Measurements from ENCODE around the gene KLHL11. TPM values are rescaled to one million over a fixed set of nuclear protein-coding genes. Genes with fewer than 3 reads are reported as not detected.

The KLHL11 gene, protein sequence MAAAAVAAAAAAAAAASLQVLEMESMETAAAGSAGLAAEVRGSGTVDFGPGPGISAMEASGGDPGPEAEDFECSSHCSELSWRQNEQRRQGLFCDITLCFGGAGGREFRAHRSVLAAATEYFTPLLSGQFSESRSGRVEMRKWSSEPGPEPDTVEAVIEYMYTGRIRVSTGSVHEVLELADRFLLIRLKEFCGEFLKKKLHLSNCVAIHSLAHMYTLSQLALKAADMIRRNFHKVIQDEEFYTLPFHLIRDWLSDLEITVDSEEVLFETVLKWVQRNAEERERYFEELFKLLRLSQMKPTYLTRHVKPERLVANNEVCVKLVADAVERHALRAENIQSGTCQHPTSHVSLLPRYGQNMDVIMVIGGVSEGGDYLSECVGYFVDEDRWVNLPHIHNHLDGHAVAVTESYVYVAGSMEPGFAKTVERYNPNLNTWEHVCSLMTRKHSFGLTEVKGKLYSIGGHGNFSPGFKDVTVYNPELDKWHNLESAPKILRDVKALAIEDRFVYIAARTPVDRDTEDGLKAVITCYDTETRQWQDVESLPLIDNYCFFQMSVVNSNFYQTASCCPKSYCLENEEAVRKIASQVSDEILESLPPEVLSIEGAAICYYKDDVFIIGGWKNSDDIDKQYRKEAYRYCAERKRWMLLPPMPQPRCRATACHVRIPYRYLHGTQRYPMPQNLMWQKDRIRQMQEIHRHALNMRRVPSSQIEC
- total RNA-seq: 1 to 10 TPM; 2.1 to 4.9 (median 3.6) TPM
- polyA plus RNA-seq: 1 to 10 TPM; 1.4 TPM
- long read RNA-seq, donor 1, partial matches to known transcripts: 0 of 1 reads
- long read RNA-seq, donor 1, other reads (novel, unspliced or antisense): 1 of 1 reads
- long read RNA-seq, donor 2: 0 reads
- long read RNA-seq, donor 3: 0 reads

DNA sequence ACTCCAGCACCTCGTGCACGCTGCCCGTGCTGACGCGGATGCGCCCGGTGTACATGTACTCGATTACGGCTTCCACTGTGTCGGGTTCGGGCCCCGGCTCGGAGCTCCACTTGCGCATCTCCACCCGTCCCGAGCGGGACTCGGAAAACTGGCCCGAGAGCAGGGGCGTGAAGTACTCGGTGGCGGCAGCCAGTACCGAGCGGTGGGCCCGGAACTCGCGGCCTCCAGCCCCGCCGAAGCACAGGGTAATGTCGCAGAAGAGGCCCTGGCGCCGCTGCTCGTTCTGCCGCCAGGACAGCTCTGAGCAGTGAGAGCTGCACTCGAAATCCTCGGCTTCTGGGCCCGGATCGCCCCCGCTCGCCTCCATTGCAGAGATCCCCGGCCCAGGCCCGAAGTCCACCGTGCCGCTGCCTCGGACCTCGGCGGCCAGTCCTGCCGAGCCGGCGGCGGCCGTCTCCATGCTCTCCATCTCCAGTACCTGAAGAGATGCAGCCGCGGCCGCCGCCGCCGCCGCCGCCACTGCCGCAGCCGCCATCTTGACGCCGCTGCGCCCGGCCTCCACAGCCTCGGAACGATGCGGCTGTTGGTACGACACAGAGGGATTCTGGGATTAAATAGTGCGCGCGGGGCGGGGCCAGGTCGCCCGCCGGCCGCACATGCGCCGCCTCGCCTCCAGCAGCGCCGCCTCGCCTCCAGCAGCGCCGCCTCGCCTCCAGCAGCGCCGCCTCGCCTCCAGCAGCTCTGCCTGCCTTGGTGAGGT is at the start of gene KLHL11:
Gene KLHL11 (minus strand): TSS at position 588 of the 760 bp plus-strand sequence. CDS start 53 bp downstream, at position 535.
- Histone ChIP-seq H3K36me3 (peaks cover 0 to 36% (median 6%) of the 10 kb centered on the region in 9 donors), H3K4me3 (peak within 1 kb of the TSS; percentile 86 to 100 (median 96)), H3K27me3 (no peaks in the 10 kb centered on the region), H3K9me3 (no peaks in the 10 kb centered on the region), H3K27ac (peak within 1 kb of the TSS; percentile 49 to 96 (median 92)), H3K4me1 (peaks cover 5 to 53% (median 39%) of the 10 kb centered on the region in 9 donors)
- peak; percentile 96 to 99 (median 98) for ATAC-seq
- intact Hi-C loops (cut with DNase I): no loop called here
- TF ChIP-seq, protein P1, sequence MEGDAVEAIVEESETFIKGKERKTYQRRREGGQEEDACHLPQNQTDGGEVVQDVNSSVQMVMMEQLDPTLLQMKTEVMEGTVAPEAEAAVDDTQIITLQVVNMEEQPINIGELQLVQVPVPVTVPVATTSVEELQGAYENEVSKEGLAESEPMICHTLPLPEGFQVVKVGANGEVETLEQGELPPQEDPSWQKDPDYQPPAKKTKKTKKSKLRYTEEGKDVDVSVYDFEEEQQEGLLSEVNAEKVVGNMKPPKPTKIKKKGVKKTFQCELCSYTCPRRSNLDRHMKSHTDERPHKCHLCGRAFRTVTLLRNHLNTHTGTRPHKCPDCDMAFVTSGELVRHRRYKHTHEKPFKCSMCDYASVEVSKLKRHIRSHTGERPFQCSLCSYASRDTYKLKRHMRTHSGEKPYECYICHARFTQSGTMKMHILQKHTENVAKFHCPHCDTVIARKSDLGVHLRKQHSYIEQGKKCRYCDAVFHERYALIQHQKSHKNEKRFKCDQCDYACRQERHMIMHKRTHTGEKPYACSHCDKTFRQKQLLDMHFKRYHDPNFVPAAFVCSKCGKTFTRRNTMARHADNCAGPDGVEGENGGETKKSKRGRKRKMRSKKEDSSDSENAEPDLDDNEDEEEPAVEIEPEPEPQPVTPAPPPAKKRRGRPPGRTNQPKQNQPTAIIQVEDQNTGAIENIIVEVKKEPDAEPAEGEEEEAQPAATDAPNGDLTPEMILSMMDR (IDR thresholded peaks at IDR 0.05): peak in 3 of 9 donors; percentile 11 to 34 (median 31)
- peak; percentile 87 for DNase-seq
- WGBS, 2 donors: 0% methylated on average over 88 to 90 of the region's 90 CpGs

DNA sequence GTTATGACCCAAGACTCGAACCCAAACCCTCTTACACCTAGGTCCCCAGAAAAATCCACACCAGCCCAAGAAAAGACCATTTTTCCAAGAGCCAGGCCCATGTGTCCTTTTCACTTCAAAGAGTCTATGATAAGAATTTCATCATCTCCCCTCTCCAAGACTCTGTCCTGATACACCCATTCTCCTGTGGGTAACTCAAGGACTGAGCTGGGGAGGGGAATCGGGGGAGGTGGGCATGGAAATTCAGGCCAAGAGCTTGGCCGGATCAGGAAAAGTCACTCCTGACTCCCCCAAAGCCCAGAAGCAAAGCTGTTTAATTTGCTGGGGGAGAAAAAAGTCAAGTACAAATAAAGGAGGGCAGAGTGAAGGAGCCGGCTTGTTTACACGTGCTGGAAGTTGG is 49.8 kb upstream of the KLHL11 start:
- H3K36me3 ChIP-seq: peaks cover 0 to 41% (median 37%) of the 10 kb centered on the region in 9 donors
- H3K27me3 ChIP-seq: no peaks in the 10 kb centered on the region
- intact Hi-C loops (cut with DNase I): no loop called here
- H3K27ac ChIP-seq: no peak overlapping the region
- no peak overlapping the region for H3K4me3 ChIP-seq
- 86 to 90% methylated on average over 5 of the region's 5 CpGs for WGBS, 2 donors
- H3K9me3 ChIP-seq: no peaks in the 10 kb centered on the region
- ATAC-seq (no peak), DNase-seq (no peak)
- TF ChIP-seq, protein P1 (IDR thresholded peaks at IDR 0.05): no peak
- H3K4me1 ChIP-seq: peaks cover 6 to 49% (median 27%) of the 10 kb centered on the region in 9 donors

DNA sequence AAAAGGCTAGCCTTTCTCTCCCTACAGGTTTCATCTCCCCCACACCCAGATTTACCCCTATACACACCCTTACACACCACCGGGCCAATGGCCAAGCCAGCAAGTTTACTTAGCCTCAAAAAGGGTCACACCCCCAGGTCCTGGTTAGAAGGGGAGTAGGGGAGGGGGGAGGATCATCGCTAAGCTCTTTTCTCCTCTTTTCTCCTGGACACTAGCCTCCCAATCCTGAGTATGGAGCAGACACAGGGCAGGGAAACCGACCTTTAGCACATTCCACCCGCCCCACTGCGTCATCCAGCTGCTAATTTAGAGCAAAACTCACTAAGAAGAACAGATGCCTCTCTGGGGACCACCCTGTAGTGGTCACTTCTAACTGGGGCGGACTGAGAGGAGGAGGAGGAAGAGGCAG is 49.1 kb upstream of the KLHL11 start:
- ATAC-seq (no peak), DNase-seq (no peak)
- Histone ChIP-seq H3K36me3 (peaks cover 0 to 47% (median 42%) of the 10 kb centered on the region in 9 donors), H3K4me3 (no peak overlapping the region), H3K27me3 (no peaks in the 10 kb centered on the region), H3K9me3 (no peaks in the 10 kb centered on the region), H3K27ac (no peak overlapping the region), H3K4me1 (peaks cover 6 to 44% (median 22%) of the 10 kb centered on the region in 9 donors)
- intact Hi-C loops (cut with DNase I): no loop called here
- 68 to 73% methylated on average over 6 of the region's 6 CpGs for whole genome bisulfite sequencing, 2 donors
- TF ChIP-seq, protein P1 (IDR thresholded peaks at IDR 0.05): no peak
